Osteoblast (primary cell): ENCODE results near the gene HDAC10. TPM values are rescaled to one million over a fixed set of nuclear protein-coding genes. Genes with fewer than 3 reads are reported as not detected.

Experiments
- DNase-seq: peaks from one replicate; pipeline ENCODE4 v3.0.0; 2011; ENCODE audit warnings: low spot score, mixed read lengths; ENCODE audit not compliant: insufficient read length; ENCODE audit errors: missing footprints
- H2AFZ ChIP-seq: 2 replicates; pipeline ENCODE4 v1.6.0; 2011; ENCODE audit warnings: mild to moderate bottlenecking, low read length
- H3K27ac ChIP-seq: 2 replicates; pipeline ENCODE4 v1.5.1; 2011; ENCODE audit warnings: mild to moderate bottlenecking, low read depth, low read length, moderate library complexity
- H3K27me3 ChIP-seq: 2 replicates; pipeline ENCODE4 v1.6.0; 2012; ENCODE audit warnings: mild to moderate bottlenecking, control low read depth, inconsistent platforms, low read length, moderate library complexity; ENCODE audit not compliant: insufficient read depth
- H3K36me3 ChIP-seq: 2 replicates; pipeline ENCODE4 v1.5.1; 2011; ENCODE audit warnings: mild to moderate bottlenecking, low read length, control low read depth, moderate library complexity; ENCODE audit not compliant: insufficient read depth
- H3K4me1 ChIP-seq: 2 replicates; pipeline ENCODE4 v1.5.1; 2011; ENCODE audit warnings: mild to moderate bottlenecking, low read length, control low read depth, moderate library complexity; ENCODE audit not compliant: insufficient read depth
- H3K4me2 ChIP-seq: 2 replicates; pipeline ENCODE4 v1.6.0; 2011; ENCODE audit warnings: mild to moderate bottlenecking, low read length; ENCODE audit not compliant: insufficient read depth
- H3K4me3 ChIP-seq: fragments of 200-600 bp; sonication (generic); 3 replicates; pipeline ENCODE4 v1.5.1; 2012; ENCODE audit warnings: mild to moderate bottlenecking, low read length, inconsistent platforms; ENCODE audit not compliant: insufficient read depth
- H3K79me2 ChIP-seq: 2 replicates; pipeline ENCODE4 v1.6.0; 2012; ENCODE audit warnings: mild to moderate bottlenecking, low read length, control low read depth, inconsistent platforms; ENCODE audit not compliant: insufficient read depth
- H3K9me3 ChIP-seq: 2 replicates; pipeline ENCODE4 v1.5.1; 2011; ENCODE audit warnings: low read depth, low read length, control low read depth
- H4K20me1 ChIP-seq: 2 replicates; pipeline ENCODE4 v1.6.0; 2012; ENCODE audit warnings: mild to moderate bottlenecking, low read length, control low read depth; ENCODE audit not compliant: insufficient read depth
- CTCF ChIP-seq: IDR thresholded peaks from 2 replicates; pipeline ENCODE4 v1.5.1; 2011; ENCODE audit warnings: mild to moderate bottlenecking, low read depth, low read length, moderate library complexity; ENCODE audit errors: extremely low read depth
- total RNA-seq: library from RNA; depleted of rRNA; stranded (reverse); fragments of >200 nt; gene quantifications from 2 replicates; pipeline ENCODE4 v1.2.3, GENCODE V29; 2012

The HDAC10 gene
- total RNA-seq, 1 donor = 19.2 TPM

DNA sequence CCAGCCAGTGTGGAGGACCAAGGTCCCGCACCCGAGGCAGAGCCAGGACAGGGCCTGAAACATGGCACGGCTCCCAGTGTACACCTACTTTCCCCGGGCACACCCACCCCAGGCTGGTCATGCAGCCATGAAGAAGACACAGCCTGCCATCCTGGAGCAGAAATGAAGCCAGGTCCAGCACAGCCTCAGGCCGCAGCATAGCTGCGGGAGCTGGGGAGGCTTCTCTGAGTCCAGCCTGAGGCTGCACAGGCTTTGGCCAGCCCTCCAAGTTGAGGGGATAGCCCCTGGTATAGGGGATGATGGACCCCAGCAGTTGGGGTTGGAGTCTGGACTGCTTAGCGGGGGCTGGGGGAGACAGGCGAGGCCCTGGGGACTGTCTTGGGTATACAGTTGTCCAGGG lies 2.9 kb upstream of the HDAC10 start:
- TF ChIP-seq CTCF = no peak
- Histone ChIP-seq H3K79me2 (peaks cover 17% of the 10 kb centered on the region), H3K4me1 (peaks cover 11% of the 10 kb centered on the region), H4K20me1 (peaks cover 11% of the 10 kb centered on the region), H3K4me2 (no peak overlapping the region), H3K4me3 (no peak overlapping the region), H3K9me3 (no peaks in the 10 kb centered on the region), H3K27ac (no peak overlapping the region), H3K36me3 (peaks cover 2% of the 10 kb centered on the region), H3K27me3 (no peaks in the 10 kb centered on the region), H2AFZ (no peak overlapping the region)
- DNase-seq = no peak

DNA sequence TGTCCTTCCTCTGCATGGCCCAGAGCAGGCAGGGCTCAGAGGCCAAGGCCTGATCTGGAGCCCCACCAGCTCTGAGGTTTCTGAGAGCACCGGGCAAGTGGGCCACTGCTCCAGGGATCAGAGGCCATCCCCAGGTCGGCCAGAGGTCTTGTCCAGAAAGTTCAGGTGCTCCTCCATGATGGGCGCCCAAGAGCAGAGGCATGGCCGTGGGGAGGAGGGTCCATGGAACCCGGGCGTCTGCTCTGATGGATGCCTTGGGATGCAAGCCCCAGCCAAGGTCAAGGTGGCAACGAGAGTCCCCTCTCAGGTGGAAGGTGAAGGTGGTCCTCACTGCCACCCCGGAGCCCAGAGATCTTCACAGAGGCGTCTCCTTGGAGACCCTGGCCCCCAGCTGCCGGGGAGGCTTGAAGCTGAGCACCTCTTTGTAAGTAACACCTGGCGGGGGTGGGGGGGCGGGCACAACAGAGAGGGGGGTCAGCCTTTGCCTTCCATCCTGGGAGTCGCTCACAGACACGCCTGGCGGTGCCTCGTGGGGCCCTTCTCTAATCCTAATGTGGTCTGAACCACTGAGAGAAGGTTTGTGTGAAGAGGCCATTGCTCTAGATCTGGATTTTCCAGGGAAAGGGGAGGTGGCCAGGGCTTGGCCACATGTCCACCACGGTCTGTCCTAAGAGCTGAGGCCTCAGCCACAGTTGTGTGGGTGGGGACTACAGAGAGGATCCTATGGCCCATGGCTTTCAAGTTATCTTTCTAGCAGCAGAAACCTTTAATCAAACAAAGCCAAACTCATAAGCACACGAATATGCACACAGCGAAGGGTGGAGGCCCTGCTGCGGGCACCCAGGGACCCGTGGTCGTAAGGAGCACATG lies 2.2 kb upstream of the HDAC10 start:
- H3K4me1 ChIP-seq = peaks cover 11% of the 10 kb centered on the region
- H2AFZ ChIP-seq = no peak overlapping the region
- no peaks in the 10 kb centered on the region for H3K27me3 ChIP-seq
- H3K4me3 ChIP-seq = no peak overlapping the region
- no peak for TF ChIP-seq CTCF
- no peaks in the 10 kb centered on the region for H3K9me3 ChIP-seq
- peaks cover 11% of the 10 kb centered on the region for H4K20me1 ChIP-seq
- H3K27ac ChIP-seq = no peak overlapping the region
- H3K36me3 ChIP-seq = peaks cover 2% of the 10 kb centered on the region
- peaks cover 18% of the 10 kb centered on the region for H3K79me2 ChIP-seq
- no peak overlapping the region for H3K4me2 ChIP-seq
- DNase-seq = no peak

GRCh38 chr22:50252082-50253045 lies 1.3 kb upstream of the HDAC10 start:
- peak; percentile 73 for TF ChIP-seq CTCF
- Histone ChIP-seq H2AFZ (no peak overlapping the region), H4K20me1 (peaks cover 11% of the 10 kb centered on the region), H3K4me1 (peaks cover 11% of the 10 kb centered on the region), H3K4me2 (peak overlapping the region; percentile 91), H3K79me2 (peaks cover 27% of the 10 kb centered on the region), H3K4me3 (no peak overlapping the region), H3K27me3 (no peaks in the 10 kb centered on the region), H3K27ac (no peak overlapping the region), H3K36me3 (peaks cover 7% of the 10 kb centered on the region), H3K9me3 (no peaks in the 10 kb centered on the region)
- peak; percentile 98 for DNase-seq
